GM23338 (cell line): Measurements from ENCODE around the gene KAZN. TPM values are rescaled to one million over a fixed set of nuclear protein-coding genes. Genes with fewer than 3 reads are reported as not detected.

Source experiments
- CTCF ChIP-seq, 2 experiments: fragments of 200-600 bp in 1 of 2; sonication (generic) in 1 of 2; conservative IDR thresholded peaks; 2 replicates each; pipeline versions ENCODE4 v1.5.1 to v1.6.1; 2016 to 2017; ENCODE audit warnings: antibody characterized with exemption in 2 of 2, low read depth in 2 of 2, mild to moderate bottlenecking in 2 of 2, moderate library complexity in 1 of 2
- JUNB ChIP-seq: IDR thresholded peaks from one replicate; pipeline ENCODE4 v1.6.1; 2016; ENCODE audit warnings: antibody characterized with exemption; ENCODE audit not compliant: unreplicated experiment
- NANOG ChIP-seq: IDR thresholded peaks from 2 replicates; pipeline ENCODE4 v1.6.1; 2016; ENCODE audit warnings: antibody characterized with exemption, borderline replicate concordance
- POLR2AphosphoS5 ChIP-seq: IDR thresholded peaks from 2 replicates; pipeline ENCODE4 v1.6.1; 2016; ENCODE audit warnings: antibody characterized with exemption, low read depth
- REST ChIP-seq: IDR thresholded peaks from one replicate; pipeline ENCODE4 v1.6.1; 2018; ENCODE audit warnings: antibody characterized with exemption; ENCODE audit not compliant: unreplicated experiment
- ZNF114 ChIP-seq: fragments of 250-450 bp; sonication (Bioruptor Pico); IDR thresholded peaks from 2 replicates; pipeline ENCODE4 v1.5.0; 2020; ENCODE audit warnings: mild to moderate bottlenecking, moderate library complexity
- ZNF462 ChIP-seq: fragments of 250-450 bp; sonication (Bioruptor Pico); IDR thresholded peaks from 2 replicates; pipeline ENCODE4 v1.5.0; 2020; ENCODE audit warnings: mild to moderate bottlenecking, moderate library complexity
- polyA plus RNA-seq: library from polyadenylated mRNA; unstranded; fragments of >200 nt; fragmentation: Nextera tagmentation; extraction: Ambion mirVana; gene quantifications from 2 replicates; pipeline ENCODE4 v1.2.1, GENCODE V29; 2016
- total RNA-seq: library from RNA; depleted of rRNA; stranded (reverse); fragments of >200 nt; shearing (Covaris generic); gene quantifications from 2 replicates; pipeline ENCODE4 v1.2.3, GENCODE V29; 2014

The KAZN gene
- total and polyA plus RNA-seq, 2 experiments from 2014 or later = 9.9 to 15.0 TPM

GRCh38 chr1:14989931-14990728 is 391.6 kb downstream of the KAZN start (continued):
- TF ChIP-seq ZNF462 (no peak), REST (no peak), CTCF (conservative IDR thresholded peaks at IDR 0.05; ENCODE audit: low read depth in 2 of 2) (no peak), ZNF114 (CRISPR knock-in tag) (no peak), NANOG (no peak), JUNB (no peak), POLR2AphosphoS5 (no peak)
